GM19372 (cell line): ENCODE results near the gene KCP.

Experiments
- ATAC-seq: cut with Tn5 transposase; IDR thresholded peaks from one replicate; pipeline ENCODE4 v1.9.1; 2021; ENCODE audit warnings: mild to moderate bottlenecking, low read depth, moderate library complexity; ENCODE audit not compliant: unreplicated experiment

Gene KCP

GRCh38 chr7:128843938-128844621 is 66.4 kb downstream of the KCP start:
- ATAC-seq = no peak

GRCh38 chr7:128842674-128843641 is 67.6 kb downstream of the KCP start:
- no peak for ATAC-seq

- ATAC-seq = no peak
These were observed 68.4 kb downstream of the KCP start for GRCh38 chr7:128841921-128842673.

DNA sequence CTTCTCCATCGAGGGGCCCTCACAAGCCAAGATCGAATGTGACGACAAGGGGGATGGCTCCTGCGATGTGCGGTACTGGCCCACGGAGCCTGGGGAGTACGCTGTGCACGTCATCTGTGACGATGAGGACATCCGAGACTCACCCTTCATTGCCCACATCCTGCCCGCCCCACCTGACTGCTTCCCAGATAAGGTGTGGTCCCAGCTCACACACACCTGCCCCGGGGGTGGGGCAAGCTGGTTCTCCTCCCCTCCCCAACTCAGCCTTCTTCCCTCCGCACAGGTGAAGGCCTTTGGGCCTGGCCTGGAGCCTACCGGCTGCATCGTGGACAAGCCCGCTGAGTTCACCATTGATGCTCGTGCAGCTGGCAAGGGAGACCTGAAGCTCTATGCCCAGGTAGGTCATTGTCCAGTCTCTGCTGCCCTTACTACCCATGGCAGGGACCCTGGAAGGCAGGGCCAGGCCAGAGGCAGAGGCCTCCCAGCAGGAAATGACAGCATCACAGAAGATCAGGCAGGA is 69.3 kb downstream of the KCP start:
- ATAC-seq = no peak

DNA sequence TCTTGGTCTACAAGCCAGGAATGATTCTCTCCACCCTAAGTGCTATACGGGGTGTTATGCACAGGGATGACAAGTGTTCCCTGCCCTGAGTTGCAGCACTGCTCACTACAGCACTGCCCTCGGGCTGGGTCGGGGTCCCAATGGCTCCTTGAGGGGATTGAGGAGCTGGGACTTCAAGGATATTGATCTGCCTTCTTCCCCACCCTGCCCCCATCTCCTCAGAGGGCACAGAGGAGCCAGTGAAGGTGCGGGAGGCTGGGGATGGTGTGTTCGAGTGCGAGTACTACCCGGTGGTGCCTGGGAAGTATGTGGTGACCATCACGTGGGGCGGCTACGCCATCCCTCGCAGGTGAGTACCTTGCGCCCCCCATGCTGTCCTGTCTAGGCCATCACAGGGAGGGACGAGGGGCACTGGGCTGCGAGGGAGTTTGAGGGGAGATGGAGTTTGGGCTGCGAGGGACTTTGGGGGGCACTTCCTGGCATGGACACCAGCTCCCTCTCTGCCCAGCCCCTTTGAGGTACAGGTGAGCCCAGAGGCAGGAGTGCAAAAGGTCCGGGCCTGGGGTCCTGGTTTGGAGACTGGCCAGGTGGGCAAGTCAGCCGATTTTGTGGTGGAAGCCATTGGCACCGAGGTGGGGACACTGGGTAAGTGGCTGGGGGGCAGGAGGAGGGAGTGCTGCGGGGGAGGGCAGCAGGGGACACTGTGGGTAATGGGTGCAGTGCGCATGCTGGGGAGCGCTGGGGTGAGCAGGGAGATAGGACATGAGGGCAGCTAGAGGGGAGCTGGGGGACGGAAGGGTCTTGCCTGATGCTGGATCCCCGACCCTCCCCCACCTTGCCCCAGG is 70.0 kb downstream of the KCP start:
- no peak for ATAC-seq

DNA sequence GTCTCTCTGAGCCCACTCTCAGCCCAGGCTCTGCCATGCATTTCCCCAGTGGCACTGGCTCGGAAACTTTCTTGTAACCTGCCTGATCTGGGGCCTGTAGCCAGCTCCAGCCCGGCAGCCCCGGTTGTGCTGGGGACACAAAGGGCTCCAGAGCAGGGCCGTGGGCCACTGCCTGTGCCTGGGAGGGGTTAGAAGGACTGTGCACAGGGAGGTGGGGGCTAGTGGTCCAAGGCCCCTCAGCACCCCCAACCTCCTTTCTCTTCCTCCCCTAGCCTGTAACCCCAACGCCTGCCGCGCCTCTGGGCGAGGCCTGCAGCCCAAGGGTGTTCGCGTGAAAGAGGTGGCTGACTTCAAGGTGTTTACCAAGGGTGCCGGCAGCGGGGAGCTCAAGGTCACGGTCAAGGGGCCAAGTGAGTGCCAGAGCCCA is 70.7 kb downstream of the KCP start:
- no peak for ATAC-seq

DNA sequence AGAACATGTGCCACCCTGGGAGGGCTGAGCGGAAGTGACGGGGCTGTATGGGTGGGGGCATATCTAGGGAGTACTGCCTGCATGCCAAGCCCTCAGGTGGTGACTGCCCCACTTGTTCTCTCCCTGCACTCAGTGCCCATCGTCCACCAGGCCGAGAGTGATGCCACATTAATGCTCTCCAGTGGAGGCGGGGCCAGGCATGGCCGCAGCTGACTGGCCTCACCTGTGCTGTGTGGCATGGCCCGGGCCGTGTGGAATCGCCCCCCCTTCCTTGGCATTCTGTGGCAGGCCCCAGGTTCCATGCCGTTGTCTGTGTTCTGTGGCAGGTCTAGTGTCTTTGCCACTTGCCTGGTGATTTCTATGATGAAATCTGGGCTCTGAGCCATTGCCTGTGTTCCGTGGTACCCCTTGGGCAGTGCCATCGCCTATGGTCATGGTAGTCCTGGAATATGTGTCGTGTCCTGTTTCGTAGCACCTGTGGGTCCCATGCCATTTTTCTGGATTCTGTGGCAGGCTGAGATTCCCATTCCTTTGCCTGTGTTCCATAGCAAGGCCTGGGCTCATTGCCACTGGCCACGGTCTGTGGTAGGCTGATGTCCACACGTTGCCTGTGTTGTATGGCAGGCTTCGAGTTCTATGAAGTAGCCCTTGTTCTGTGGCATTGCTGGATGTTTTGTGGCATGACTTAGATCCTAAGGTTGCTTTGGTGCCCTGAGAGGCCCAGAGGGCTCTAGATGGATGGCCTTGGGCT is 71.4 kb downstream of the KCP start:
- ATAC-seq = no peak

DNA sequence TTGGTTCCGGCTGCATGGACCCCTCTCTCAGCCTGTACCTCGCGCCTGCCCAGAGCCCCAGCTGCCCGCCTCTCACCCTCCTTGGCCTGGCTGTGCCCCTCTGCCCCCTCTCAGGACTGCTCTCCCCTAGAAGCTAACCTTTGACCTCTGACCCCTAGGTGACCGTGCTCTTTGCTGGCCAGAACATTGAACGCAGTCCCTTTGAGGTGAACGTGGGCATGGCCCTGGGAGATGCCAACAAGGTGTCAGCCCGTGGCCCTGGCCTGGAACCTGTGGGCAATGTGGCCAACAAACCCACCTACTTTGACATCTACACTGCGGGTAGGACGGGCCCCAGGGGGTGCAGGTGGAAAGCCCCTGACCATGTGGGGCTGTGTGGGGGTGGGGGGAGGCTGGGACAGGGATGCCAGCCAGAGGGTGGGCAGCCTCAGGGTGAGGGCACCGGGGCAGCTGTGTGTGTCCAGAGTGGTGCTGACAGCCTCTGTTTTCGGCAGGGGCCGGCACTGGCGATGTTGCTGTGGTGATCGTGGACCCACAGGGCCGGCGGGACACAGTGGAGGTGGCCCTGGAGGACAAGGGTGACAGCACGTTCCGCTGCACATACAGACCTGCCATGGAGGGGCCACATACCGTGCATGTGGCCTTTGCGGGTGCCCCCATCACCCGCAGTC is 72.3 kb downstream of the KCP start:
- ATAC-seq = no peak

- ATAC-seq = no peak
These were observed 73.0 kb downstream of the KCP start for GRCh38 chr7:128837521-128837921.

DNA sequence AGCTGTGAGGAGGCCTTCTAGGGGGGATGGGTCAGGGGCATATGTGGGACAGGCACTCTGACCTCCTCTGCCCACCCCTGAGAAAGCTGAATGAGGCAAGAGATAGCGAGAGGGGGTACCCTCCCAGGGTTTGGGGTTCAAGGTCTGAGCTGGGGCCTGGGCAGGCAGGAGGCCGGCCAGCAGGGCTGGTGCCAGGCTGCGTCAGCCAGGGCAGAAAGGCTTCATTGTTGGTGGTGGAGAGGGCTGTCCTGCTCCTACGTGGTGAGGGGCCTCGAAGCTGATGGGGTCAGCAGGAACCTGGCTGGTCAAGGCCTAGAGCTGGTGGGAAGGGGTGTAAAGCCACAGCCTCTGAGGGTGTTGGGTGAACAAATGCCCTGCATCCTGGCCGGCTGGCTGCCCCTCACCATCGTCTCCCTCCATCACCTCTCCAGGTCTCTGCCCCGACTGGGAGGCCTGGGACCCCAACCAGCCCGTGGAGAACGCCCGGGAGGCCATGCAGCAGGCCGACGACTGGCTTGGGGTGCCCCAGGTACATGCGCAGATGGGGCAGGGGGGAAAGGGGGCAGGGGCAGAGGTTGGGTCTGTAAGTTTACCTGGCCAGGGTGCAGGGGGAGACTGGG is 73.7 kb downstream of the KCP start:
- no peak for ATAC-seq

DNA sequence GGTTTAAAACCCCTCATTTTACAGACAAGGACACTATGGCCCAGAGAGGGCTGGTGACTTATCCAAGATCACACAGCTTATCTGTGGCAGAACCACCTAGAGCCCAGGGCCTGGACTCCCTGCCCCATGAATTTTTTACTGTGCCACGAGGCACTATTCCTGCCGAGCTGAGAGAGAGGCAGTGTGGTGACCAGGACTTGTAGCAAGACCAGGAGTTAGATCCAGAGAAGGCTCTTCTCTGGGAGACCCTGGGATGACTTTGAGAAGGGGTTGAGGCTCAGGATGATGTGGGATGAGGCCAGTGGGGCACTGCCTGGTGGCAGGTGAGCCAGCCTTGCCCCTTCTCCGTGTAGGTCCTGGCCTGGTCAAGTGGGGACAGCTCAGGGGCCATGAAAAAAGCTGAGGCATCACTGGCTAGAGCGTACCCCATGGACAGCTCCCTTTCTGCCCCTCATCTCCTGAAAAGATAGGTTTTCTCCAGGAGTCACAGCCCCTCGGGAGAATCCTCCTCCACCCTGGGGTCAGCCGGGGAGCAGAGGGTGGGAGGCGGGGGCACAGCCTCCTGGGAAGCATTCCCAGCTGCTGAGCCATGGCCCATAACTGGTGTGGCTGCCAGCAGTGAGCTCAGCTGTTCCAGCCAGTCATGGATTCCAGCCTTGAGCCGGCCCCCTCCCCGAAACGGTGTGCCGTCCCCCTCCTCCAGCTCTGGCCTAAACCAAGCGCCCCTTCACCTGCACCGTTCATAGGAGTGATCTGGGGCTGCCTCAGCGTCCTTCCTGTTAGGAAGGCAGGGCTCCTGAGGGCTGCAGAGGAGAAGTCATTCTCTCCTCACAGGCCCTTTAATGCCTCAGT is 74.5 kb downstream of the KCP start:
- no peak for ATAC-seq

GRCh38 chr7:128835231-128835751 is 75.2 kb downstream of the KCP start:
- ATAC-seq = no peak

DNA sequence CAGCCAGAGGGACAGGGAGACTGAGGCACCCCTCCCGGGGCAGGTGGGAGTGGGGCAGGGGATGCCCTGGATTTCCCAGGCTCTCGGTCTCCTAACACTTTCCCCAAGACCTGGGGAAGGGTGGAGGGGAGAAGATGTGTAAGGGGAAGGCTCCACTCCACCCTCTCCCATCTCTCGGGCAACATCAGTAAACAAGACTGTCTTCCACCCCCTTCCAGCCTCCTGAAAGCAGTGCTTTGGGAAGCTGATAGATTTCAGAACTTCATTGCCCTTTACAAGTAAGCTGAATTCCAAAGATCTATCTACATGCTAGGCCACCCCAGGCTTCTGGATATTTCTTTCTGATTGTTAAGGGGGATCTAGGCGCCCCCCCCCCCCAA is 76.6 kb downstream of the KCP start:
- ATAC-seq = no peak

DNA sequence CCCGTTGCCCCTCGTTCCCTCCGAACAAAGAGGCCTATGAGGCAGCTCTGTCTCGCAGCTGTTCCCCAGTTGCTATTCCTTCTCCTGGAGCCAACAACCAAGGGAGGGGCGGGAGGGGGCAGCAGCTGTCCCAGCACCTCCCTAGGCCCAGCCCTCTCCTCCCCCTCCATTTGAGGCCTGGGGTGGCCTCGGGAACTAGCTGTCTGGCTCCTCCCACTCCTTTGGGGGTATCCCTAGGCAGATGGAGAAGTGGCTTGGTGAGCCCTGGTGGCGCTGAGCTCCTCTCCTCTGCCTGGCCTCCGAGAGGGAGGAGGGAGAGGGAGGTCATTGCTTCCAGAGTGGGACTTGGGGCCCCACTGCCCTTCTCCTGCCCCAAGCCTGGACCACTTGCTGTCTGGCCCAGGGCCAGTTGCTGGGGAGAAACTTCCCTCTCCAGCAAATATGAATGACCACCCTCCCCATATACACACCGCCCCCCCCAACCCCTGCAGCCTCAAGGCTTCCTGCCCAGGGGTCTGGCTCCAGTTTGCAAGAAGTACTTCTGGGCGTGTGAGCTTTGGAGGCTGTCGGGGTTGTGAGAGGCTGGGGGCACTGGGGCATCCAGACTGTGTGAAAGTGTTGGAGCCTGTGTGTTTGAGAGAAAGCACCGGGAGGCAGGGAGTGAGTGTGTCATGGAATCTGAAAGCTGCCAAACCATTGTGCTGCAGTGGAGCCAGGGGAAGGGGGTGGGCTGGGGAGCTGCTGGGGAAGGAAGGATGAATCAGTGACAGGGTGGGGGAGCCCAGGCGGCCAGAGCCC is 77.2 kb downstream of the KCP start:
- no peak for ATAC-seq

DNA sequence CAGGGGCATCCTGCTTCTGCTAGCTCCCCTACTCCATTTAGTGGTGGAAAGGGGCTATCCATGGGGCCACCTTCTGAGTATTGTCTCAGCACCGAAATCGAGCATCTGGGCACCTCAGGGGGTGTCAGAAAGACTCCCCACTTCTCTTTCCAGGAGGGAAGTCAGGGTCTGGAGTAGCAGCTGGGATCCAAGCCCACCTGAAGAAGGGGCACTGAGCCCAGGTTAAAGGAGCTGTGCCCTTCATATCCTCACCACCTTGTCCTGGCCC is 77.7 kb downstream of the KCP start:
- ATAC-seq = no peak

DNA sequence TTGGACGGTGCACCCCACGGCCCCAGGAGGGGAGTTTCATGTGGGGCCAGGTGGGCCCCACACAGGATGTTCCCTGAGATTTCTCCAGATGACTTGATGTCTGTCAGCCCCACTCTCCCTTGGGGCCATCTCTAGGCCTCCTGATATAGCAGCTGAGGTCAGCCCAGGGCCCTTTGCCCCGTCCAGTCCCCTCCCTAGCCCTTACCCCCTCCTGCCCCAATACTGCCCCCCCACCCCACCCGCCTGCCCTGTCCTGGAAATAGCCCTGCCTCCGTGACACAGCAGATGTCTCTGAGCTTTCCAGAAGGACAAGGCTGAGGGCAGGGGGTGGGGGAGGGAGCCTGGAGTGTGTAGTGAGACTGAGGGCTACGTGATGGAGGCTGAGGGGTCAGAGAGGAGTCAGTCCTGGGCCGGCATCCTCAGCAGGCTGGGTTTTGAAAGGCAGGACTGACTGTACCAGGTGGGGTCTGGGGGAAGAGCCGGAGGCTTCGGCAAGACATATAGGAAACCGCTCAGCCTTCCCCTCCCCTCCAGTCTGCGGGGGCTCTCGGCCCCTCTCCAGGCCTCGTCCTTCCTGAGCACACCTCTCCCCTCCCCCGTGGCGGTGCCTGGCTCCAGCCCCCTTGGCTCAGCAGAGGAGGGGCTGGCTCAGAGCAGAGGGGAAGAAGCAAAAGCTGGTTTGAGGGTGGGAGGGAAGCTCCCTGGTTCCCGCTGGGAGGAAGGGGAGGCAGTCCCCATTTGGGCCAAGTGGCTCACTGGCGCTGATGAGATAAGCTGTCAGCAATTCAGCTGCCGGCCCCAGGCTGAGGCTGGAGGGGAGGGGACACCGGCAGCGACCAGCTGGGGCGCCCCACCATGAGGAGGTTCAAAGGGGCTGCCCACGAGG is 78.3 kb downstream of the KCP start:
- no peak for ATAC-seq
